Colon (tissue), 2 donors: Measurements from ENCODE around the gene SCGB2B2.
"Not testable (repeated sequence)": the region's sequence is repeated elsewhere in the genome, so short reads cannot be mapped to it uniquely, and the experiment has no call there.

Source experiments
- FAIRE-seq: peaks from 2 replicates; lab custom pipeline; 2012; peaks lifted over from hg19 to GRCh38; lab: Jason Lieb, UNC
- donor health status: control.
- donor health status: control.

Gene SCGB2B2

DNA sequence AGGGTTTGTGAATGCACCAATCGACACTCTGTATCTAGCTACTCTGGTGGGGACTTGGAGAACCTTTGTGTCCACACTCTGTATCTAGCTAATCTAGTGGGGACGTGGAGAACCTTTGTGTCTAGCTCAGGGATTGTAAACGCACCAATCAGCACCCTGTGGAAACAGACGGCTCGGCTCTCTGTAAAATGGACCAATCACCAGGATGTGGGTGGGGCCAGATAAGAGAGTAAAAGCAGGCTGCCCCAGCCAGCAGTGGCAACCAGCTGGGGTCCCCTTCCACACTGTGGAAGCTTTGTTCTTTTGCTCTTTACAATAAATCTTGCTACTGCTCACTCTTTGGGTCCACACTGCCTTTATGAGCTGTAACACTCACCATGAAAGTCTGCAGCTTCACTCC is 8.3 kb downstream of the SCGB2B2 start:
- FAIRE-seq = not testable (repeated sequence)

DNA sequence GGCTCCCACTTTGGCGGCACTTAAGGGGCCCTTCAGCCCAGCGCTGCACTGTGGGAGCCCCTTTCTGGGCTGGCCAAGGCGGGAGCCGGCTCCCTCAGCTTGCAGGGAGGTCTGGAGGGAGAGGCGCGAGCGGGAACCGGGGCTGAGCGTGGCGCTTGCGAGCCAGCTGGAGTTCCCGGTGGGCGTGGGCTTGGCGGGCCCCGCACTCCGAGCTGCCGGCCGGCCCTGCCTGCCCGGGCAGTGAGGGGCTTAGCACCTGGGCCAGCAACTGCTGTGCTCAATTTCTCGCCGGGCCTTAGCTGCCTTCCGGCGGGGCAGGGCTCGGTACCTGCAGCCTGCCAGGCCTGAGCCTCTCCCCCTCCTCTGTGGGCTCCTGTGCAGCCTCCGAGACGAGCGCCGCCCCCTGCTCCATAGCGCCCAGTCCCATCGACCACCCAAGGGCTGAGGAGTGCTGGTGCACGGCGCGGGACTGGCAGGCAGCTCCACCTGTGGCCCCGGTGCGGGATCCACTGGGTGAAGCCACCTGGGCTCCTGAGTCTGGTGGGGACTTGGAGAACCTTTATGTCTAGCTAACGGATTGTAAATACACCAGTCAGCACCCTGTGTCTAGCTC is 8.8 kb downstream of the SCGB2B2 start:
- not testable (repeated sequence) for FAIRE-seq

DNA sequence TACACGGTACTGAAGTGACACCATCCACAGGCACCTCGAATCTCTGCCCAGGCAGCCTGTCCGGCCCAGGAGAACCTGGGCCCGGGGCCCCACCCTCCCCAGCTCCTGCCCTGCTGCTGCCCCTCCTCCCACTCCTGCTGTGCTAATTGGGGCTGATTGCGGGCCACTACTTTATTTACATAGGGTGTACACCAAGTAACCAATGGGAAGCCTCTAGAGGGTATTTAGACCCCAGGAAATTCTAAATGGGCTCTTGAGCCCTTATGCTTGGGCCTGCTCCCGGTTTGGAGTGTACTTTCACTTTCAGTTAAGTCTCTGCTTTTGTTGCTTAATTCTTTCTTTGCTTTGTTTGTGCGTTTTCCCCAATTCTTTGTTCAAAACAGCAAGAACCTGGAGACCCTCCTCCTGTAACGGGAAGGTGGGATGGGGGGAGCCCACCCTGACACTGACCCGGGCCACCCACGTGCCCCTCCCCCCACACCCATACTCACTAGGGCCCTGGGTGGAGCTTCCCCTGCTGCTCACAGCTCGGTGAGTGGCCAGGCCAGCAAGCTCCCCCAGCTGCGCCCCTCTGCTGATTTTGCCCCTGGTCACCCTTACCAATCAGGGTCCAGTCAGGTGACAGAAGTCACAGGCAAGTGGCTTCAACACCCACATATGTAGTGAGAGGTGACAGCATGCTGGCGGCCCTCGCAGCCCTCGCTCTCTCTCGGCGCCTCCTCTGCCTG is 9.4 kb downstream of the SCGB2B2 start:
- no peak for FAIRE-seq

DNA sequence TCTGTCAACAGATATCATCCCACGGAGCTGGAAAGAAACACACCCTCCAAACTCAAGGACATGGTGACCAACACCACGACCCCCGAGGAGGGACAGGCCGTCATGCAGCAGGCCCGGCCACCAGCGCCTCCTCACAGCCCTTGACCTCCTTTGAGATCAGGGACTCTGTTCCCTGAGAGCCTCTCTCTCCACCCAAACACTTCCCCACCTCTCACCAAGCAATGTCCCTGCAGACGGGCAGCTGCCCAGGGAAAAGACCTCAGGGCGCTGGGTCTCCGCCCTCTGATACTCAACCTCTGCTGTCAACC is 10.0 kb downstream of the SCGB2B2 start:
- no peak for FAIRE-seq

DNA sequence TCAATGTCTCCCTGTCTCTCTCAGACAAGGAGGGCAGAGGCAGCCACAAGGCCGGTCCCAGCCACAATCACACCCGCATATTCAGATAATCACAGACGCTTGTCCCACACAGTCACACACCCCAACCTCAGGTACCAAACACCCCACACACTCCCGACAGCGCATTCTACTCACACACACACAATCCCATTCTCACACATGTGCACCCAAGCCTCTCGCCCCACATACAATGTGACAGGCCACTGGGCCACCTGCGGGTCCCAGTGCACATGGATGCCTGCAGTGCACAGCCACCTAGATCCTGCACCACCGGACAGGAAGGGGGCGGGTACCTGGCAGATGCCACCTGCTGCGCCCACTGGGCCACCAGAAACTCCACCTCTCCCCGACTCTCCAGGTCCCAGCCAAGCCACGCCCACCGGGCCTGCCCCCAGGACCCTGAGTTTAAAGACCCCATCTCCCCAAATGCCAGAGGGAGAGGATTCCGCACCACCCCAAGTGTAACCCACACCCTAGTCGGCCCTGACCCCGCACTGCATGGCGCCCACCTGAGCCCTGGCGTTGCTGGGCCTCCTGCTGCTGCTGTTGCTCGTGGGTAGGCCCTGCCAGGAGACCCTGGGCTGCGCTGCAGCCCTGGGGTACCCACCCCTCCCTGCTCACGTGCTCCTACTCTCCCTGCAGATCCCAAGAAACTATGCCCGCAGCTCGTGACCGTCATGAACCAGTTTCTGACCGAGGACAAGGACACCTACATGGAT is 10.6 kb downstream of the SCGB2B2 start:
- no peak for FAIRE-seq

DNA sequence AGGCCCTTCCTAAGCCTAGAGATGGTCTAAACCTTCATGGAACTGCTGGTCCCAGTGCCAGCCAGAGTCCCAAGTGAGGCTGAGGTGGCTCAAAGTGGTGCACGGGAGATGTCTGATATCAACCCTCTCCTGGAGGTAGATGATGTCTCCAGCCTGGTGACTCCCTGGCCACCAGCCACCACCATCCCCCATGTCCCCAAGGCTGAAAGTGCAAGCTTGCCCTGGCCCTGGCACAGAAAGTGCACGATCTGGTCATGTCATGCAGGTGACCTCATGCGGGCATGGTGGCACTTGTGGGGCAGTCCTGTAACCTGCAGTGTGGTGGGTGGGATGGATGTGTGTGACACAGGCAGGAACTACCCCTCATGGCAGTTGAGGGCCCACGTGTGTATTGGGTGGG is 11.7 kb downstream of the SCGB2B2 start:
- not testable (repeated sequence) for FAIRE-seq

DNA sequence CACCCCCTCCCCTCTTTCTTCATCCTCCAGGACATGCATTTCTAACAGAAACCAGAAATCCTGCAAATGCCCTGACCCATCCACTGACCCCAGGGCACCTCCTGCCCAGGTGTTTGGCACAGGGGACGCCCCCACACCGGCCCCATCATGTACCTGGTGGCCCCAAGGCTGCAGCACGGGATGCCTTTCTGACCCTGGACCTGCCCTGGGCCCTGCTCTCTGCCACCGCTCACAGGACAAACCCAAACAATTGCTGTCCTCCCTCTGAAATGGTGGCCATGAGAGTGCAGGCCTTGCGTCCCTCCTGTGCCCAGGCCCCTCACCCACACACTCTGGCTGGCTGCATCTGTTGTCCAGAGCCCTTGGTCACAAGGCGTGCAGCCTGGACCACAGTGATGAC is 12.1 kb downstream of the SCGB2B2 start:
- no peak for FAIRE-seq

DNA sequence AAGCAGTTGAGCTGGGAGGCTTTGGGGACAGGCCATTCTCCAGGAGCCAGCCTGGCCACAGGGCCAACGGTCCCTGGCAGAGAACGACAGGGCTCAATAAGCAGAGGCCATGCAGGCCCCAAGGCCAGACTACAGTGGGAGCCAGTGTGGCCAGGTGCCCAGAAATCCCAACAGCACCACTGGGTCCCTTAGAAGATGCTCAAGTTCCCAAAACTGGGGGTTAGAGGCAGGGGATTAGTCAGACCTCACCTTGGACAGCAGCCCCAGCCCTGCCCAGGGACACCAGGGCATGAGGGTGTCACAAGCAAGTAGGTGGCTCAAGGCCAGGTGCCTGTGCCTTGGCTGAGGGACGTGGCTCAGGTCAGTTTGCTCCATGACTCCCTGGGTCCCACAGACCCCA is 12.8 kb downstream of the SCGB2B2 start:
- FAIRE-seq = no peak

DNA sequence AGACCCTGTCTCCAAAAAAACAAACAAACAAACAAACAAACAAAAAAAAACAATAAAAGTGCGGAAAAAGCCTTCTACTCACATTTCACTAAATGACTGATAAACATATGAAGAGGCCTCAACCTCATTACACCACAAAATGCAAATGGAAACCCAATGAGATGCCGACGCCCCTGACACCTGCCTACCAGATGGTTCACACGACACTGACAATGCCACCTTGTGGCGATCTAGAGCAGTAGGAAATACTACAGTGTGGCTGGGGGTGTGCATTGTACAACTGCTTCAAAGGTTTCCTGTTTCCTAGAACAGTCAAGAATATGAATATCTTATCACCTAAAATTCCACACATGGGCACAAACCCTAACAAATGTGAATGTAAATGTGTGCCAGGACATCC is 14.0 kb downstream of the SCGB2B2 start:
- no peak for FAIRE-seq

DNA sequence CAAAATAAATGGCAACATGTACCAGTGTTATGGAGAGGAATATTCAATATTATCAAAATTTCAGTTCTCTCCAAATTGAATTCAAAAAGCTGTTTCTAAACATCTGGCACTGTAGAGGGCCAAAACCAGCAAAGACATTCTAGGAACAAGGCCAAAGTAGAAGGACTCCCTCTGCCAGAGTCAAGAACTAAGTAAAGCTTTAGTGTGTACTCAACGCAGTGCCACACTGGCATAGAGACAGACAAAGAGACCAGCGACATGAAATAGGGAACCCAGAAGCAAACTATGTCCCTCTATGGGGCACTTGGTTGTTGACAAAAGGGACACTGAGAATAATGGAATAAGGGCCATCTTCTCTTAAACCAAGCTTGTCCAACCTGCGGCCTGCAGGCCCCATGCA is 15.6 kb downstream of the SCGB2B2 start:
- no peak for FAIRE-seq

DNA sequence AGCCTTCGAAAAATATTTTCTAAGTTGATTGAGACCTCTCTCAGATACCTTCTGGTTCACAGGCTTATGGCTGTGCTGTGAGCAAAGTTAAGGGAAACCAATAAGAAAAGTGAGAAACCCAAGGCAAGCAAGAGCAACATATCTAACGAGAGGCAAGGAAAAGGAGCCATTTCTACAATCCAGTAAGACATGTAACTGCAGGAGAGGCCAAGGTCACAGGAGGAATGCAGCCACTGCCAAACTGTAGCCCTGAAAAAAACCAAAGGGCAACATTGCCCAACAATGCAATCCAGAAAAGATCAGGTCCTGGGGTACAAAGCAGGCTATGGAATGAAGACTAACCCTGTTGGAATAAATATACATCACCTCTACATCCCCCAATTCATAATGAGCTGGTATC is 21.3 kb downstream of the SCGB2B2 start:
- FAIRE-seq = no peak

DNA sequence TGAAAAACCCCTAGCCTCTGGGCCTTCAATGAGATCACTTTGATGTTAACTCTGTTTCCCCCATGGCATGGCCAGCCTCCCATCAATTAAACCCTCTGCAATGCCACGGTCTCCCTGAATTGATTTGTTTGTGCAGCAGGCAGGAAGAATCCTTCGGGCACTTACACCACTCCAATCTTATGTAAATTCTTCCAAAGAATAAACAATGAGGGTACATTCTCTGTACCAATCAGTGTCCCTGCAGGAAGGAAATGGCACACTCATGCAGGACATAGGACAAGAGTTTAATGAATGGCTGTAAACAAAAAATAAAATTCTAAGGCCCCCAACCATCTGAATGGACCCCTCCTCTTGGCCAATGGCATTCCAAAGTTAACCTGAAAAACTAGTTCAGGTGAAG is 22.2 kb downstream of the SCGB2B2 start:
- FAIRE-seq = no peak

DNA sequence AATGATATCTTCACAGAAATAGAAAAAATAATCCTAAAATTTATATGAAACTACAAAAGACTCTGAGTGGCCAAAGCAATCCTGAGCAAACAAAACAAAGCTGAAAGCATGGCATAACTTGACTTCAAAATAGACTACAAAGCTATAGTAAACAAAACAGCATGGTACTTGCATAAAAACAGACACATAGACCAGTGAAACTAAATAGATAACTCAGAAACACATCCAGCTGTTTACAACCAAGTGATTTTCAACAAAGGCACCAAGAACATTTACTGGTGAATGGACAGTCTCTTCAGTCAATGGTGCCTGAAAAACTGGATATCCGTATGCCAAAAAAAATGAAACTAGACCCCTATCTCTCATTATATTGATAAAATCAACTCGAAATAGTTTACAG is 25.2 kb downstream of the SCGB2B2 start:
- no peak for FAIRE-seq

DNA sequence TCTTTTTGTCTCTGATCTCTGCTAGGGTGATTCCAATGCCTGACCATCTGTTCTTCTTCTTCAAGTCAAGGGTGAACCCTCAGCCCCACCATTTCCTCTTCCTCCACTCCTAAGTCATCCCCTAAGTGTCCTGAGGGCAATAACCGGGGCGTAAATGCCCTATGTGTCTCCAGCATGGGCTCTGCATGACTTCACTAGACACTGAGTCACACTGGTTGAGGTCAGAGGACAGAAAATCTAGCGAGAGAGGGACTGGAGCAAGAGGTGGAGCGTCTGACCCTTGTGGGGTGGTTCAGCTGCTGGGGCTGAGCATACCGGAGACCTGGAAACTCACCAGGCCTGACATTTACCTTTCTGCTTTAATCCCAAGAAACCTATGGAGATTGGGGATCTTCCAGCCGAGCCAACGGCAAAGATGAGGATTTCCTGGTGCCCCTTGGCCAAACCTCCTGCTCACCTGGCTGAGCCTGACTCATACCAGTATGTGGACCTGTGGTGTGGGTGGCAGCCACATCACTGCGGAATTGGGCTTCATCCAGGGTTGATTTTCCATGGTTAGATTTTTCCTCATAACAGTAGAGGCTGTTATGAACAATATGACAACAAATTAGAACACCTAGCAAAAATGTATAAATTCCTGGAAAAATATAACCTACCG is 26.9 kb downstream of the SCGB2B2 start:
- FAIRE-seq = no peak

DNA sequence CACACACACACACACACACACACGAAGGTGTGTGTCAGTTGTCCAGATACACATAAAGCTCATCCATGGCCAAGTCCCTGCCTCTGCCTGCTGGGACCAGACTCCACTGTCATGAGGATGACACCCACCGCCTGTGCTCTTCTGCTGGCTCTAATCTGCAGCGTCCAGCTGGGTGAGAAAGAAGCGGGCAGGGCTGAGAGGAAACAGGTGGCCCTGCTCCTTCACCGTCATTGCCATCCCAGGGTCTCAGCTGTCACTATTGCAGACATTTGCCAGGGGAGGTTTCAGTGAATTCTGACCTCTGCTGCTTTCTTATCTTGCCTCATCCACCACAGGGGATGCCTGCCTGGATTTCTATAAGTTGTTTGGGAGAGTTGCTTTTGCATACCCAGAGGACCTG is 31.4 kb downstream of the SCGB2B2 start:
- FAIRE-seq = no peak

DNA sequence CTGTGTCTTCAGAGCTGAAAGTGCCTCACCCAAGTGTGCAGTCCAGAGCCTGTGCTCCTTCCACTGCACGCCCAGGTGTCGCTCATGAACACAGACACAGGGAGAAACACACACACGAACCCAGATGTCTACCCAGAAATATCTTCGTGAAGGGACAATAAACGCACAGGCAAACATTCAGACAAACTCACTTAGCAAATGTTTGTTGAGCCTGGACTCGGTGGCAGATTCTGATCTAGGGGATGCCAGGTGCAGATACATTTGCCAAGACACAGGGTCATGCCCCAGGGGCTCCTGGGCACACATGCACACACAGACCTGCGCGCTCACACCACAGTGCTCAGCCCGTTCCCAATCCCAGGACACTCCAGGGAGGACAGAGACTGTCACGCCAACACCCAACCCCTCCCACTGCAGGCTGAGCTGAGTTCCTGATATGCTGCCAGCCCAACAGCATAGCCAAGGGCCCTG is 31.9 kb downstream of the SCGB2B2 start:
- FAIRE-seq = no peak

DNA sequence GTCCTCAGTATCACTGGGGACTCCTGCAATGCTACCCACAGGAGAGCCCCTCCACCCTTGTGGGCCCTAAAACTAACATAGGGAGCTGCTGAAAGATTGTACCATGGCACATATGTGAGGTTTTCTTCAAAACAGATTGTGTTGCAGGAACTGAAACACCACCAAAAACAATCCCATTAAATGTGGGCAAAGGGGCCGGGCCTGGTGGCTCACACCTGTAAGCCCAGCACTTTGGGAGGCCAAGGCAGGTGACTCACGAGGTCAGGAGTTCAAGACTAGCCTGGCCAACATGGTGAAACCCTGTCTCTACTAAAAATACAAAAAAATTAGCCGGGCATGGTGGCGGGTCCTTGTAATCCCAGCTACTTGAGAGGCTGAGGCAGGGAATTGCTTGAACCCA is 34.7 kb downstream of the SCGB2B2 start:
- no peak for FAIRE-seq

DNA sequence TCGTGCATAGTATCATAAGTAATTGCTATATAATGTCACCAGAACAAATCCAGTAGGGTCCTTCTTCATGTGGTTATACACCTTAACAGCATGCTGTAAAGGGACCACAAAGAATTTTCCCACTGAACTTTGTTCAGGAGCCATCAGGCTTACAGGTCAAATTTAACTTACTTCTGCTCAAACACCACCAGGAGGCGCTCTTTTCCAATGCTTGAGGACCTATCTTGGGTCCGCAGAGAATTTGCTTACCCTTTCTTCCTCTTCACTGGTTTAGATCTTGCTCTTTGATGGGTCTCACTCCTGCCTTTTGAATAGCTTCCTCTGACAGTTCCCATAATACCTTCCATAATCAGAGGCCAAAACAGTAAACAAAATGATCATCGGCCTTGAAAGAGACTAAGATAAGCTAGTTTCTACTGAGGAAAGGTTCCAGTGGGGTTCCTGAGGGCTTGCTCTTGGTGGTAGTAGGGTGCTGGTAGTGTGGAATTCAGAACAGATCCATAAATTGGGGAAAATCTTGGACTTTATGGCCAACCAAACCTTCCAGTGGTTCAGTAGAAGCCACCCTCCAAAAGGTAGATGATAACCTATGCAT is 37.4 kb downstream of the SCGB2B2 start:
- no peak for FAIRE-seq

DNA sequence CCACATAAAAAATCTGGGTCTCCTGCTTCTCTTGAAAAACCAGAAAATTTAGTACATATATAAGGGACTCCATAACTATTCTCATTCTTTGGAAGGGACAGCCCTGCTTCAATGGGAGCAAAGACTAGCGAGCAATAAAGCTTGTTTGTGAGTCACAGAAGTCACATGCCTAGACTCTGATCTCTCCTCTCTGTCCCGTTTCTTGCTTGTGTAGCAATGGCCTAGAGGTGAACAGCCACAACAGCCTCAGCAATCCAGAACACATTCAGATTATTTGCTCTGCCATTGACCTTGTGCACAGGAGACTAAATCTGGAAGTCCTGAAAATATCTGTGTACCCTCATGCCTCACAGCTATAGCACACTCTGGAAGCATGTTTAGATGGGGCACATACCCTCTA is 43.2 kb downstream of the SCGB2B2 start:
- FAIRE-seq = no peak
